ENCODE data around the gene TXLNA.

The TXLNA gene

DNA sequence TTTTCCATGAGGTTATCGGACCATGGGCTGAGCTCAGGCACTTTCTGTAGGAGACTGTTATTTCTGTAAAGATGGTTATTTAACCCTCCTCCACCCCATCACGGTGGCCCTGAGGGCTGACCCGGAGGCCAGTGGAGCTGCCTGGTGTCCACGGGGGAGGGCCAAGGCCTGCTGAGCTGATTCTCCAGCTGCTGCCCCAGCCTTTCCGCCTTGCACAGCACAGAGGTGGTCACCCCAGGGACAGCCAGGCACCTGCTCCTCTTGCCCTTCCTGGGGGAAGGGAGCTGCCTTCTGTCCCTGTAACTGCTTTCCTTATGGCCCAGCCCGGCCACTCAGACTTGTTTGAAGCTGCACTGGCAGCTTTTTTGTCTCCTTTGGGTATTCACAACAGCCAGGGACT lies 18.4 kb downstream of the TXLNA start:
- Mint-ChIP-seq H3K27me3 (no peaks in the 10 kb centered on the region), H3K27ac (no peak overlapping the region), H3K9me3 (no peaks in the 10 kb centered on the region), H3K4me3 (no peak overlapping the region), H3K4me1 (peaks cover 93% of the 10 kb centered on the region)
- DNase-seq = no peak
- no peak for ATAC-seq

DNA sequence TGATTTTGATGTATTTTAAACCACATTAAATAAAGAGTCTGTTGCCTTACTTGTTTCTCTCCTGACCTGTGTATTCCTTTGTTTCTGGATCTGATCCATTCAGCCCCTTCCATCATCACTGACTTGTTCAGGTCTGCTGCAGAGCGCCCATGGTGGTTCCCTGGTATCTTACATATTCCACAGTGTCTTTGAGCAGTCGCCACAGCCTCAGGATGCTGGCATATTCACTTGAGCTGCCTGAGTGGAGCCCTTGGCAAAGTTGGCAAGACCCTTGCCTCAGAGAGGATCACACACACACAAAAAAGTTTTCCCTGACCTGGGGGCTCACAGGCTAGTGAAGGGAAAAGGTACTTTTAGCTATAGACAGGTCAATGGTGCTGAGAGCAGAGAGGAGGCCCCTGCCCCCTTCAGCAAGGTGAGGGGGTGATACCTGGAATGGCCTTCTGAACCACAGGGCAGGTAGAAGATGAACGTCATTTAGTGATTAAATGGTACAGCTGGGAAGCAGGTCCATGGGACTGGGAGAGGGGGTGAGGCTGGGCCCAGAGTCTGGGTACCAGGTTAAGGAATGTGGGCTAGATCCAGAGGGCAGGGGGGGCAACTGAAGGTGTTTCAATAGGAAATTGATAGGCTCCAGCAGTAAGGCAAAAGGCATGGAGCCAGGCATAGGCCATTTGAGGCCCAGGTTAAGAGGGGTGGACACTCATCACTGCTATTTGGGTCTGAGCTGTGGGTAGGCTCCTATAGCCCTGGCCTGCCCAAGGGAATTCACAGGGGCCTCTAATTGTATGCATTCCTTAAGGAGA lies 19.0 kb downstream of the TXLNA start:
- peak overlapping the region; percentile 22 to 77 for H3K4me3 Mint-ChIP-seq
- H3K9me3 Mint-ChIP-seq = no peaks in the 10 kb centered on the region
- DNase-seq (no peak), ATAC-seq (no peak)
- H3K4me1 Mint-ChIP-seq = peaks cover 93% of the 10 kb centered on the region
- H3K27ac Mint-ChIP-seq = no peak overlapping the region
- H3K27me3 Mint-ChIP-seq = no peaks in the 10 kb centered on the region

DNA sequence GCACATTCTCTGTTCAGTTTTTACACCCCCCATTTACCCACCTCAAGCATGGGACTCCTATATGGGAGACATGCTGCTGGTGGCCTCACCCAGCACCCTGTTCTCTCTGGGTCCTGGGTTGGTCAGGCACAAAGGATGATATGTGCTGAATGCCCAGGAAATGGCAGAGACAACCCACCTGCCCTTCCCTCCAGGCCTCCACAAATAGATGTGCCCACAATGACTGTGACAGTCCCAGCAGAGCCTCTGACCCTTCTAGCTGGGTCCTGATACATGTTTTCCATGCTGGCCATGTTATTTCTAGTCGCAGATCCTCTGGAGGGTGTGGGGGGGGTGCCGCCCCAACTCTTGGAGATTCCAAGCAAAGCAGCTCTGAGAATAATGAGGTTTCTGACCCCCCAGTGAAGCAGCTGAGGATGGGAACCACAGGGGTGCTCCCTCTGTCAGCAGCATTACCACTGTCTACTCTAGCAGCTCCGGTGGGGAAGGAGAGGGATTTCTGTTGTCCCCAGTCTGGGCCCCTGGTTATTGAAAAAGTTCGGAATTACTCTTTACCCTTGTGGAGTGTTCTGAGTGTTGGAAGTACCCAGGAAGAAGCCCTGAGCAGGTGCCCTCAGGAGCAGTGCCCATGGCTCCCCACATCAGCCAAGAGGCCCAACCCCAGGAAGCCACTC lies 19.7 kb downstream of the TXLNA start:
- H3K4me1 Mint-ChIP-seq = peaks cover 93% of the 10 kb centered on the region
- H3K4me3 Mint-ChIP-seq = peak overlapping the region; percentile 77 to 92
- ATAC-seq (no peak), DNase-seq (no peak)
- no peaks in the 10 kb centered on the region for H3K27me3 Mint-ChIP-seq
- no peaks in the 10 kb centered on the region for H3K9me3 Mint-ChIP-seq
- H3K27ac Mint-ChIP-seq = peak overlapping the region; percentile 6 to 16

DNA sequence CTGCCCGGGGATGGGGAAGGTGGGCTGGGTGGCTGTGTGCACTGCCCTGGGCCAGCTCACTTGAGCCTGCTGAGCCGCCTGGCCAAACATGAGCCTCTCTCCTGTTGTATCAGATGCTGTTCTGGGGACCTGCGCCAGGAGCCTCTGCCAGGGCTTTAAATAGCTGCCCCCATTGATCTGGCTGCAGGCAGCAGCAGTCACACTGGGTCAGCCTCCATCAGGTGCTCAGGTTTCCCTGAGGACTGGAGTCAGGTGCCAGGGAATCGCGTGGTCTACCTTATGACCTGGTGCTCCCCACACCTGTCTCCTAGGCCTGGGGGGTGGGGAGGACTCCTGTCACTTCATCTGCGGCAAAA lies 20.2 kb downstream of the TXLNA start:
- H3K4me3 Mint-ChIP-seq = peak overlapping the region; percentile 77 to 92
- H3K9me3 Mint-ChIP-seq = no peaks in the 10 kb centered on the region
- ATAC-seq (no peak), DNase-seq (no peak)
- no peak overlapping the region for H3K27ac Mint-ChIP-seq
- no peaks in the 10 kb centered on the region for H3K27me3 Mint-ChIP-seq
- H3K4me1 Mint-ChIP-seq = peaks cover 93% of the 10 kb centered on the region

DNA sequence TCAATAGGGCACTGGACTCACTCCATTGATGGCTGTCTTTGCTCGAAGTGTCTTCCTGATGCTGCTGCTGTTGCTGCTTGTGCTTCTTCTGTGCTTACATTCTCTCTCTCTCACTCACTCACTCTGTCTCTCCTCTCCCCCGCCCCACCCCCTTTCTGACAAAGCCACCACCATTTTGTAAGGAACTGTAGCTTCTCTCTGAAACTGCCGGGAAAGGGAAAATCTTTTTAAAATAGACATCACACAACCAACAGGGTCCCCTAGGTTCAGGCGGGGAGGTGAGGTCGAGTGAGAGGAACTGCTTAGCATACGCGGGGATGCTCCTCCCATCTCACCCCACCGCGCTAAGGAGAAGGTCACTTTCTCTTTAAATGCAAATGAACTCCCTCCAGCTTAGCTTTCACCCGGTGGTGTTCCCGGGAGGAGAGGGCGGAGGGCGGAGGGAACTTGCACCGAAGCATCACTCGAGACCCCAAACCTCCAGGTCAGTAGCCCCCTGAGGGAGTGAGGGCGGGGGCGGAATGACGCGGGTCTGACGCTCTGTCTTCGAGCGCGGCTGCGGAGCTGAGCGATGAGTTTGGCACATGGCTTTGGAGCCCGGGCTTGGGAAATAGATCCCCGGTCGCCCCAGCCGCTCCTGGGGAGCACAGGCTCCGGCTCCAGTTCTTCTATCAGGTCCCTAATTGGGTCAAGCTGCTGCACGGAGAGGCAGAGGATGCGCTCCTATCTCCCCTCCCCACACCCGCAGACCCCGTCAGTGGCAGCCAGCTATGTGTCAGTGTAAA lies 20.9 kb downstream of the TXLNA start, which contains the start of gene CCDC28B:
Gene CCDC28B, plus strand, starts transcription at position 370 of the 785 bp plus-strand sequence. CDS start 1,341 bp downstream, outside the sequence.
- DNase-seq (peak; percentile 56 to 58), ATAC-seq (peak; percentile 55)
- Mint-ChIP-seq H3K4me3 (peak within 1 kb of the TSS; percentile 77 to 92), H3K4me1 (peaks cover 93% of the 10 kb centered on the region), H3K27ac (peak within 1 kb of the TSS; percentile 90 to 93), H3K9me3 (no peaks in the 10 kb centered on the region), H3K27me3 (no peaks in the 10 kb centered on the region)

DNA sequence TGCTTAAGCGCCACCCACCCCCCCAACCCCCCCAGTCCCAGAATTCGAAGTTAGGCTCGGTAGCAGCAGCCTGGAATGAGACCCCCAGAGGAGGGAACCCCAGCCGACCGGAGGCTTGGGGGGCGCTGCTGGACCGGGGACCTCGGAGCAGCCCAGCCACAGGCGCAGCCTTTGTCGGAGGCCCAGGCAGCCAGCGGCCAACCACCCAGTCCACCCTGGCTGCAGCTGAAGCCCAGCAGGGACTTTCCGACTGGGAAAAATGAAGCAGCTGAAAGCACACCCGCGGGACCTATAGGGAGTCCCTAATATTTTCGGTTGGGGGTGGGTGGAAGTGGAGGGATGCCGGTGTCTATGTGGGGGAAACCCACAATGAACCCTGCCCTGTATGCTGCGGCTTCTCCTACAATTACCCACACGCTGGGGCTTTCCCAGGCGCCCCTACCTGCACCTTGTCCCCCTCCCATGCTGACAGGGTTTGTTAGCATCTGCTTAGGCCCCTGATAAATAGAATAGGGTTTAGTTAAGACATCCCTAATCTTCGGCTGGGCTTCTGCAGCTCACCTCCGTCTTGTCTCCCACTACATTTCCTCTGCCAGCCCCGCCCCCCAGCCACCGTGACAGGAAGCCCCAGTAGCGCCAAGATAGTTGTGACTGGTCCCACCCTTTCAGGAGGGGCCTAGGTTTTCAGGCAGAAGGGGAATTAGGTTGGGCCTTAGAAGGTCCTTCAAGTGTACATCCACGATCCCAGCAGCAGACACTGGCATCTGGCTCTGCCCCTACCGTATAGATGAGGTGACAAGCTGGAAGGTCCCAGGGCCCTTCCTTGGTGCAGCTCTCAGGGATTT lies 21.8 kb downstream of the TXLNA start:
- Mint-ChIP-seq H3K4me1 (peaks cover 91% of the 10 kb centered on the region), H3K9me3 (no peaks in the 10 kb centered on the region), H3K4me3 (peak overlapping the region; percentile 77 to 92), H3K27me3 (no peaks in the 10 kb centered on the region), H3K27ac (peak overlapping the region; percentile 77 to 90)
- DNase-seq (peak; percentile 67 to 83), ATAC-seq (peak; percentile 68)

DNA sequence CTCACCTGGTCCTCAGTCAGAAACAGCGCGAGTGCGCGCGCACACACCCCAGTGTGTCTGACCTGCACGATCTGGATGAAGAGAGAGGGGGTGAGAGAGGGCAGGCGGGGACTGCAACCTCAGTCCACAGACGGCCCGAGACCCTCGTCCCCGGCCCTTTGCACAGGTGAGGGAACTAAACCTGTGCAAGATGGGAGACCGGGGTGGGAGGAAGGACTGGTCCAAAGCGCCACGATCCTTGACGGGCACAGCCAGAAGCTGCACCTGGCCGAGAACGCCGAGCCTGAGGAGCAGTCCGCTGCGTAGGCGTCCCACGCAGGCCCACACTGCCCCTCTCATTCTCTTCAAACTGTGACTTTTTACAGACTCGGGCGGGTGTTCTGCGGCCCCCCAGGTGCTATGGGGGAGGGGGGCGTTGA lies 25.5 kb downstream of the TXLNA start:
- H3K4me1 Mint-ChIP-seq = peaks cover 84% of the 10 kb centered on the region
- no peak for ATAC-seq
- peak overlapping the region; percentile 95 to 98 for H3K4me3 Mint-ChIP-seq
- no peak for DNase-seq
- H3K27me3 Mint-ChIP-seq = no peaks in the 10 kb centered on the region
- no peaks in the 10 kb centered on the region for H3K9me3 Mint-ChIP-seq
- H3K27ac Mint-ChIP-seq = peak overlapping the region in 1 of 2 donors; percentile 49

DNA sequence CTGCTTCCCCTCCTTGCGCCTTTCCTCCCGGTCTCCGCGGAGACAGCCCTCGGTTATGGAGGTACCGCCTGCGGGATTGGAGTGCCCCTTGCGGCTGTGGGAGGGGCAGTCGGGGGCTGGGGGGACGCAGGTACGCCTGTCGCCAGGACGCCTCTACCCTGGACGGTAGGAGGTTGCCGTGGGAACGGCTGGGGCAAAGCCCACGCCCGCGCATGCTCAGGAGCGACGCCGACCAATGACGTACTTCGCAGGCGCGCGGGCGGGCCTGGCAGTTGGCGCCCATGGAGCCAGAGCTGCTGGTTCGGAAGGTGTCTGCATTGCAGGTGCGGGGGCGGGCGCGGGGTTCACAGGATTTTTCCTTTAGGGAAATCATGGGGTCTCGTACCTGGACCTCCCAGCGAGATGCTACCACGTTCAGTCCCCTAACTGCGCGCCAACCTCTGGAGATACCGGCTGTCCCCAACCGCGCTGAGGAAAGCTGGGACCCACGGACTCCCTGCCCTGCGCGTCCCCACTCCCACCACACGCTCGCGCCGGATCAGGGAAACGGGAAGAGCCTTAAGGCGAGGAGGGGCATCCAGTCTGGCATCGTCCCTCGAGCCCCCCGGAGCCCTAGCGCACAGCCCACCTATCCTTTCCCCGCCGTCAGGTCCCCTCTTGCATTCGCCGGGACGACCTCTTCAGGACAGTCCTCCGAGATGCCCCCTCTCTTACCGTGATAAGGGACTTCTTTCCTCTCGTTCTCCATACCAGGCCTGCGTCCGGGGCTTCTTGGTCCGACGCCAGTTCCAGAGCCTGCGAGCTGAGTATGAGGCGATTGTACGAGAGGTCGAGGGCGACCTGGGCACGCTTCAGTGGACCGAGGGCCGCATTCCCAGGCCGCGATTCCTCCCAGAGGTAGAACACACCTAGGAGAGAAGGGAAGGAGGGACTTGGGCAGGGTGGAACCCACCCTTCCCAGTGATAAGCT lies 26.2 kb downstream of the TXLNA start, which contains the start of gene IQCC:
Gene IQCC, plus strand, starts transcription at position 271 of the 970 bp plus-strand sequence. Its CDS starts 11 bp downstream, at position 282.
- Mint-ChIP-seq H3K27me3 (no peaks in the 10 kb centered on the region), H3K4me1 (peaks cover 77% of the 10 kb centered on the region)
- ATAC-seq = peak; percentile 76

DNA sequence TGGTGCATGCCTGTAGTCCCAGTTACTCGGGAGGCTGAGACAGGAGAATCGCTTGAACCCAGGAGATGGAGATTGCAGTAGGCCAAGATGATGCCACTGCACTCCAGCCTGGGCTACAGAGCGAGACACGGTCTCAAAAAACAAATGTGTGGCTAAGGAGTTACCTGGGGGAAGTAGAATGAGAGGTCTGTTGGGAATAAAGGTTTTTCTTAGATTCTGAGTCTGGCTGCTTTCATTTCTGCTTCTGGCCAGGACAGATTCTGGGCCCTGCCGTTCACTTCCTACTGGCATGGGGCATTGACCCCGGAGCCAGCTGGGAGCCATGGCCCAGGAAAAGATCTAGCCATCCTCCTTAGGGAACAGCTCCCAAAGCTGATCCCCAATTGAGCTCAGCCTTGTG lies 29.0 kb downstream of the TXLNA start:
- ATAC-seq (no peak), DNase-seq (no peak)
- H3K4me1 Mint-ChIP-seq = peaks cover 69% of the 10 kb centered on the region
- no peak overlapping the region for H3K4me3 Mint-ChIP-seq
- H3K27ac Mint-ChIP-seq = no peak overlapping the region
- no peaks in the 10 kb centered on the region for H3K27me3 Mint-ChIP-seq
- H3K9me3 Mint-ChIP-seq = no peaks in the 10 kb centered on the region

More for the DNA sequence above, 26.2 kb downstream of the TXLNA start, which contains the start of gene IQCC:
- peak within 1 kb of the TSS; percentile 95 to 98 for H3K4me3 Mint-ChIP-seq
- peak; percentile 80 to 85 for DNase-seq
- H3K27ac Mint-ChIP-seq = peak within 1 kb of the TSS; percentile 91 to 95
- H3K9me3 Mint-ChIP-seq = no peaks in the 10 kb centered on the region

DNA sequence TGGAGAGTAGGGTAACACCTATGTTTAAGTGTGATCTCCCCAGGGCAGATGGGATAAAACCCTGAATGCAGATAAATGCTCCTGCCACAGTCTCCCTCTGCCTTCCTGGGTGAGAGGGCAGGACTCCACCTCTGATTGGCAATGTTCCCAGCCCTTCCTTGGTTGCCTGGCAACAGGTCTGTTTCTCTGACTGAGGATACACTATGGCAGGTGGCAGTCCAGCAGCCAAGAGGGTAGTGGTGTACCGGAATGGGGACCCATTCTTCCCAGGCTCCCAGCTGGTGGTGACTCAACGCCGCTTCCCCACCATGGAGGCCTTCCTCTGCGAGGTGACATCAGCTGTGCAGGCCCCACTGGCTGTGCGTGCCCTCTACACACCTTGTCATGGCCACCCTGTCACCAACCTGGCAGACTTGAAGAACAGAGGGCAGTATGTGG lies 29.4 kb downstream of the TXLNA start, which contains the start of gene DCDC2B:
Gene DCDC2B, plus strand, starts transcription at position 199 of the 438 bp plus-strand sequence. Its CDS starts 5 bp downstream, at position 204.
- peaks cover 65% of the 10 kb centered on the region for H3K4me1 Mint-ChIP-seq
- no peaks in the 10 kb centered on the region for H3K9me3 Mint-ChIP-seq
- ATAC-seq (no peak), DNase-seq (no peak)
- no peak within 1 kb of the TSS for H3K4me3 Mint-ChIP-seq
- no peak within 1 kb of the TSS for H3K27ac Mint-ChIP-seq
- H3K27me3 Mint-ChIP-seq = no peaks in the 10 kb centered on the region

DNA sequence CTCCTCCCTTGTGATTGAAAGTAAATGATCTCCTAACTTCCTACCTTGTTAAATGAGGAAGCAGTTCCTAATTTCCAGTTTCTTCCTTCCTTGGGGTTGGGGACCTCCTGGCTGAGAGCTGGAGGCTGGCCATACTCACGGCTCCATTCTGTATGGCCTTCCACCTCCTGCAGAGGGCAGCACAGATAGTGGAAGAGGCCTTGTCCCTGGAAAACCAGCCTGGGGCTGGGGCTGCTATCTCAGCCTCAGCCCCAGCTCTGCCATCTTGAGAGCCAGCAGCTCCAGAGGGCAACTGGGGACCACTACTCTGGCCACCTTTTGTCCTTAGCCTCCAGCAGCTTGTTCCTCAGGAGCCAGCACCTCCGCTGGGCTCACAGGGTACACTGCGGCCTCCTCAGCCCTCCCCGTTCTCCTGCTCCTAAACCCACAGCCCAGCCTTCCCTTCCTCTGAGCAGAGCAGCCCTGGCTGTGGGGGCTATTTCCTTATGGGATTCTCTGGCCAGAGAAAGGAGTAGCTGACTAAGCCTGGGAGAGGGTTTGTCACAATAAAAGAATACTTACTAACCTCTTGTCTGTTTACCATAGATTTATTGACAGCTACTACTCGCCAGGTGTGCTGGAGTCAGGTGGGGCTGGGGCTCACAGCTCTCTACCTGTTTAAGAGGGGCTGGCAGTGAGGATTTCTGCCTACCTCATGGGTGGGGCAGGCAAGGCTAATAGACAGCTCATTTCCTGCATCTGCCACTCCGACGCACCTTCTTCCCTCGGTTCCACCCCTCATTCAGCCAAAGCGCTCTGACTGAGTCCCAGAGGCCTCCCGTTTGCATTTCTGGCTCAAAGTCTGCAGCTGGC lies 36.4 kb downstream of the TXLNA start:
- Mint-ChIP-seq H3K27me3 (no peaks in the 10 kb centered on the region), H3K4me1 (peaks cover 41% of the 10 kb centered on the region), H3K9me3 (no peaks in the 10 kb centered on the region), H3K4me3 (no peak overlapping the region), H3K27ac (peak overlapping the region in 1 of 2 donors; percentile 21)
- peak; percentile 87 for ATAC-seq
- DNase-seq = peak in 1 of 2 donors; percentile 55

DNA sequence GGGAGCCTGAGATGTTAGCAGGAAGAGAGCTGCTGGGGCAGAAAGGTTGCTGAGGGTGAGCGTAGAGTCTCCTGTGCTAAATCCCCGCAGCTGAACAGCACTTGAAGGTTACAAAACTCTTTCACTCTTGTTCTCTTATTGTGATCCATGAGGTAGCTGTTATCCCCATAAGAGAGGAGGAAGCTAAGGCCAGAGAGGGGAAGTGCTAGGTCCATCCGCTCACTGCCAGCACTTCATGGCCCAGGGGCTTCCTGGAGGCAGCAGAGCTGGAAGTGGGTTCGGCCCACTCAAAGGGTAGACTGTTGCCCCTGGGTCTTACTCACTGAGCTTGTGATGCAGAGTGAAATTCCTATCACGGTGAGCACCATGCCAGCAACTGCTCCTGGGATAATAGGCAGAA lies 37.1 kb downstream of the TXLNA start:
- no peak for DNase-seq
- no peak overlapping the region for H3K4me3 Mint-ChIP-seq
- H3K27ac Mint-ChIP-seq = no peak overlapping the region
- H3K4me1 Mint-ChIP-seq = peaks cover 42% of the 10 kb centered on the region
- H3K9me3 Mint-ChIP-seq = no peaks in the 10 kb centered on the region
- no peak for ATAC-seq
- H3K27me3 Mint-ChIP-seq = no peaks in the 10 kb centered on the region

DNA sequence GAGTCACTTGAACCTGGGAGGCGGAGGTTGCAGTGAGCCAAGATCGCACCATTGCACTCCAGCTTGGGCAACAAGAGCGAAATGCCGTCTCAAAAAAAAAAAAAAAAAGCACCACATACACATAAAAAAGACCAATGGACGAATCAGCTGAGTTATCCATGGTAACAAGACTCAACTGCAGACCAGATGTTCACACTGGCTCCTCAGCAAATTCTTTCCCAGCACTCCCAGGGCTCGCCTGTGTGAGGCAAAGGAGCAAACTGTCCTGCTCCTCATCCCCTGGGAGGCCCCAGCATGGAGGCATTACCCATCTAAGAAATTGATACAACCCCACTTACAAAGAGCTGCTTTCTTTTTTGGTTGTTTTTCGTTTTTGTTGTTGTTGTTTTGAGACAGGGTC lies 39.5 kb downstream of the TXLNA start:
- Mint-ChIP-seq H3K27me3 (no peaks in the 10 kb centered on the region), H3K9me3 (no peaks in the 10 kb centered on the region), H3K27ac (no peak overlapping the region), H3K4me3 (no peak overlapping the region), H3K4me1 (peaks cover 49% of the 10 kb centered on the region)
- no peak for ATAC-seq
- DNase-seq = no peak
